ENCODE measurements around the gene PRICKLE1. TPM values are rescaled to one million over a fixed set of nuclear protein-coding genes. Genes with fewer than 3 reads are reported as not detected.

PRICKLE1 gene
- total and polyA plus RNA-seq, 10 of the 15 experiments (the other 5 are each of a cell fraction or from before 2014, with no cell fraction given) = 0.47 to 2.8 (median 0.86) TPM

DNA sequence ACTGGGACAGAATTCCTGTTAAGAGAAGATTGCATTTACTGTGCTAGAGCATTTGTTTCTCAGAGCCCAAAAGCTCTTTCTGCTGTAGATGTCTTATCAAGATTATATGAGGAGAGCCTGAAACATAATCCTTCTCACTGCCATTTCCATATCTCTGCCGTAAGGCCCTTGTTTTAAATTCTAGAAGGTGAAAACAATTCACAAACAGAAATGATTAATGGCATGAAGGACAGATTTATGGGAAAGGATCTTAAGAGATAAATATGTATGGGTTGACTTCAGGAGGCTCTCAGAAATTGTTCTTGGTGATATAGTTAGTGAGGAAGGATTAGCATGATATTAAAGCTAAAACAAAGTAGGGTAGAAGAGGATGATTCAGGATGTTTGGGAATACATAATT, 40.8 kb upstream of the PRICKLE1 start:
- CTCF ChIA-PET = interaction anchor here (0.8 to 1.2 kb wide), 2 partner anchors 47 to 708 kb away, joined by 3 to 4 read pairs; no protein-coding TSS in a partner anchor
- H3K27ac ChIP-seq (ENCODE audit: control insufficient read depth, insufficient read depth) = no peak overlapping the region
- no peaks in the 10 kb centered on the region for H3K9me3 ChIP-seq (replicated peaks; ENCODE audit: control insufficient read depth, insufficient read depth, low read length)
- TF ChIP-seq PAX5 (IDR thresholded peaks at IDR 0.05; ENCODE audit: borderline replicate concordance, low read depth, low read length) (no peak), SPI1 (IDR thresholded peaks at IDR 0.05; ENCODE audit: borderline replicate concordance, insufficient read depth, low read depth, low read length) (no peak), PML (IDR thresholded peaks at IDR 0.05; ENCODE audit: low read length) (no peak), NR2F1 (conservative IDR thresholded peaks at IDR 0.05) (no peak), SRF (IDR thresholded peaks at IDR 0.05; ENCODE audit: low read depth in 2 of 2, low read length in 2 of 2) (no peak), MTA2 (IDR thresholded peaks at IDR 0.05; ENCODE audit: low read depth) (no peak), MYB (IDR thresholded peaks at IDR 0.05; ENCODE audit: borderline replicate concordance, low read depth, low read length) (no peak), ESRRA (IDR thresholded peaks at IDR 0.05; ENCODE audit: low read length) (no peak), TCF7 (IDR thresholded peaks at IDR 0.05; ENCODE audit: borderline replicate concordance) (no peak), KAT2A (conservative IDR thresholded peaks at IDR 0.05; ENCODE audit: control insufficient read depth, low read depth, low read length) (no peak), RCOR1 (conservative IDR thresholded peaks at IDR 0.05; ENCODE audit: low read depth, low read length) (no peak), NFYB (IDR thresholded peaks at IDR 0.05; ENCODE audit: insufficient read depth, low read depth, low read length) (no peak)
- TF ChIP-seq, protein P1, sequence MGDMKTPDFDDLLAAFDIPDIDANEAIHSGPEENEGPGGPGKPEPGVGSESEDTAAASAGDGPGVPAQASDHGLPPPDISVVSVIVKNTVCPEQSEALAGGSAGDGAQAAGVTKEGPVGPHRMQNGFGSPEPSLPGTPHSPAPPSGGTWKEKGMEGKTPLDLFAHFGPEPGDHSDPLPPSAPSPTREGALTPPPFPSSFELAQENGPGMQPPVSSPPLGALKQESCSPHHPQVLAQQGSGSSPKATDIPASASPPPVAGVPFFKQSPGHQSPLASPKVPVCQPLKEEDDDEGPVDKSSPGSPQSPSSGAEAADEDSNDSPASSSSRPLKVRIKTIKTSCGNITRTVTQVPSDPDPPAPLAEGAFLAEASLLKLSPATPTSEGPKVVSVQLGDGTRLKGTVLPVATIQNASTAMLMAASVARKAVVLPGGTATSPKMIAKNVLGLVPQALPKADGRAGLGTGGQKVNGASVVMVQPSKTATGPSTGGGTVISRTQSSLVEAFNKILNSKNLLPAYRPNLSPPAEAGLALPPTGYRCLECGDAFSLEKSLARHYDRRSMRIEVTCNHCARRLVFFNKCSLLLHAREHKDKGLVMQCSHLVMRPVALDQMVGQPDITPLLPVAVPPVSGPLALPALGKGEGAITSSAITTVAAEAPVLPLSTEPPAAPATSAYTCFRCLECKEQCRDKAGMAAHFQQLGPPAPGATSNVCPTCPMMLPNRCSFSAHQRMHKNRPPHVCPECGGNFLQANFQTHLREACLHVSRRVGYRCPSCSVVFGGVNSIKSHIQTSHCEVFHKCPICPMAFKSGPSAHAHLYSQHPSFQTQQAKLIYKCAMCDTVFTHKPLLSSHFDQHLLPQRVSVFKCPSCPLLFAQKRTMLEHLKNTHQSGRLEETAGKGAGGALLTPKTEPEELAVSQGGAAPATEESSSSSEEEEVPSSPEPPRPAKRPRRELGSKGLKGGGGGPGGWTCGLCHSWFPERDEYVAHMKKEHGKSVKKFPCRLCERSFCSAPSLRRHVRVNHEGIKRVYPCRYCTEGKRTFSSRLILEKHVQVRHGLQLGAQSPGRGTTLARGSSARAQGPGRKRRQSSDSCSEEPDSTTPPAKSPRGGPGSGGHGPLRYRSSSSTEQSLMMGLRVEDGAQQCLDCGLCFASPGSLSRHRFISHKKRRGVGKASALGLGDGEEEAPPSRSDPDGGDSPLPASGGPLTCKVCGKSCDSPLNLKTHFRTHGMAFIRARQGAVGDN (IDR thresholded peaks at IDR 0.05) = no peak
- TF ChIP-seq, protein P2, sequence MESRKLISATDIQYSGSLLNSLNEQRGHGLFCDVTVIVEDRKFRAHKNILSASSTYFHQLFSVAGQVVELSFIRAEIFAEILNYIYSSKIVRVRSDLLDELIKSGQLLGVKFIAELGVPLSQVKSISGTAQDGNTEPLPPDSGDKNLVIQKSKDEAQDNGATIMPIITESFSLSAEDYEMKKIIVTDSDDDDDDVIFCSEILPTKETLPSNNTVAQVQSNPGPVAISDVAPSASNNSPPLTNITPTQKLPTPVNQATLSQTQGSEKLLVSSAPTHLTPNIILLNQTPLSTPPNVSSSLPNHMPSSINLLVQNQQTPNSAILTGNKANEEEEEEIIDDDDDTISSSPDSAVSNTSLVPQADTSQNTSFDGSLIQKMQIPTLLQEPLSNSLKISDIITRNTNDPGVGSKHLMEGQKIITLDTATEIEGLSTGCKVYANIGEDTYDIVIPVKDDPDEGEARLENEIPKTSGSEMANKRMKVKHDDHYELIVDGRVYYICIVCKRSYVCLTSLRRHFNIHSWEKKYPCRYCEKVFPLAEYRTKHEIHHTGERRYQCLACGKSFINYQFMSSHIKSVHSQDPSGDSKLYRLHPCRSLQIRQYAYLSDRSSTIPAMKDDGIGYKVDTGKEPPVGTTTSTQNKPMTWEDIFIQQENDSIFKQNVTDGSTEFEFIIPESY (IDR thresholded peaks at IDR 0.05) = no peak
- TF ChIP-seq, protein P3, sequence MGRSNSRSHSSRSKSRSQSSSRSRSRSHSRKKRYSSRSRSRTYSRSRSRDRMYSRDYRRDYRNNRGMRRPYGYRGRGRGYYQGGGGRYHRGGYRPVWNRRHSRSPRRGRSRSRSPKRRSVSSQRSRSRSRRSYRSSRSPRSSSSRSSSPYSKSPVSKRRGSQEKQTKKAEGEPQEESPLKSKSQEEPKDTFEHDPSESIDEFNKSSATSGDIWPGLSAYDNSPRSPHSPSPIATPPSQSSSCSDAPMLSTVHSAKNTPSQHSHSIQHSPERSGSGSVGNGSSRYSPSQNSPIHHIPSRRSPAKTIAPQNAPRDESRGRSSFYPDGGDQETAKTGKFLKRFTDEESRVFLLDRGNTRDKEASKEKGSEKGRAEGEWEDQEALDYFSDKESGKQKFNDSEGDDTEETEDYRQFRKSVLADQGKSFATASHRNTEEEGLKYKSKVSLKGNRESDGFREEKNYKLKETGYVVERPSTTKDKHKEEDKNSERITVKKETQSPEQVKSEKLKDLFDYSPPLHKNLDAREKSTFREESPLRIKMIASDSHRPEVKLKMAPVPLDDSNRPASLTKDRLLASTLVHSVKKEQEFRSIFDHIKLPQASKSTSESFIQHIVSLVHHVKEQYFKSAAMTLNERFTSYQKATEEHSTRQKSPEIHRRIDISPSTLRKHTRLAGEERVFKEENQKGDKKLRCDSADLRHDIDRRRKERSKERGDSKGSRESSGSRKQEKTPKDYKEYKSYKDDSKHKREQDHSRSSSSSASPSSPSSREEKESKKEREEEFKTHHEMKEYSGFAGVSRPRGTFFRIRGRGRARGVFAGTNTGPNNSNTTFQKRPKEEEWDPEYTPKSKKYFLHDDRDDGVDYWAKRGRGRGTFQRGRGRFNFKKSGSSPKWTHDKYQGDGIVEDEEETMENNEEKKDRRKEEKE (IDR thresholded peaks at IDR 0.05) = no peak
- TF ChIP-seq, protein P4, sequence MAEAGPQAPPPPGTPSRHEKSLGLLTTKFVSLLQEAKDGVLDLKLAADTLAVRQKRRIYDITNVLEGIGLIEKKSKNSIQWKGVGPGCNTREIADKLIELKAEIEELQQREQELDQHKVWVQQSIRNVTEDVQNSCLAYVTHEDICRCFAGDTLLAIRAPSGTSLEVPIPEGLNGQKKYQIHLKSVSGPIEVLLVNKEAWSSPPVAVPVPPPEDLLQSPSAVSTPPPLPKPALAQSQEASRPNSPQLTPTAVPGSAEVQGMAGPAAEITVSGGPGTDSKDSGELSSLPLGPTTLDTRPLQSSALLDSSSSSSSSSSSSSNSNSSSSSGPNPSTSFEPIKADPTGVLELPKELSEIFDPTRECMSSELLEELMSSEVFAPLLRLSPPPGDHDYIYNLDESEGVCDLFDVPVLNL (IDR thresholded peaks at IDR 0.05; ENCODE audit: low read depth, low read length) = no peak
- no peaks in the 10 kb centered on the region for H3K36me3 ChIP-seq (ENCODE audit: control insufficient read depth in 2 of 2, insufficient read depth in 2 of 2, low read length in 1 of 2)
- RAD21 ChIA-PET (ENCODE audit: unreplicated experiment) = no interaction called here
- POLR2A ChIA-PET = no interaction called here
- no peaks in the 10 kb centered on the region for H3K4me1 ChIP-seq (ENCODE audit: control insufficient read depth, insufficient read depth, low read length)
- 75% methylated on average over 1 of the region's 1 CpG for WGBS (ENCODE audit: insufficient coverage, insufficient replicate concordance, low lambda C conversion rate, missing lambda C conversion rate)
- H3K4me3 ChIP-seq = no peak overlapping the region
- SMC1A ChIA-PET (ENCODE audit: uncharacterized antibody, unreplicated experiment) = interaction anchor here (0.9 to 3.0 kb wide), 3 partner anchors 9 to 23 kb away, joined by 3 to 10 read pairs (median 3); no protein-coding TSS in a partner anchor
- no peaks in the 10 kb centered on the region for H4K20me1 ChIP-seq (ENCODE audit: control insufficient read depth, insufficient read depth)
- ATAC-seq = no peak
- no peak overlapping the region for H3K4me2 ChIP-seq (ENCODE audit: control insufficient read depth, insufficient read depth)
- FAIRE-seq = no peak
- H3K9ac ChIP-seq (ENCODE audit: control insufficient read depth, insufficient read depth, low read length) = no peak overlapping the region
- BruUV-seq (replicated peaks) = no TSS peak
- intact Hi-C loops (cut with micrococcal nuclease; ENCODE audit: unreplicated experiment) (no loop called here), in situ Hi-C loops (cut with MboI) (no loop called here)
- H2AFZ ChIP-seq (ENCODE audit: control insufficient read depth, low read depth, low read length) = no peak overlapping the region
- H3K79me2 ChIP-seq (ENCODE audit: control insufficient read depth, insufficient read depth, low read length) = no peaks in the 10 kb centered on the region
- DNase-seq (ENCODE audit: low read depth, low spot score) = no peak
- H3K27me3 ChIP-seq (replicated peaks in 1 of 2; ENCODE audit: control insufficient read depth in 2 of 2, insufficient read depth in 2 of 2, low read length in 1 of 2) = no peaks in the 10 kb centered on the region

All from GM12878 (cell line).